Activated CD4-positive, alpha-beta T cell treated with anti-CD3 and anti-CD28 coated beads, Interleukin-2, amount 50 U/mL, for 4 hours (primary cell): ENCODE data around the gene ST6GALNAC3.

Source experiments
- DNase-seq, 2 experiments: peaks; one replicate each; pipeline ENCODE4 v3.0.0-alpha.2; 2020

Gene ST6GALNAC3

GRCh38 chr1:76256289-76257223 lies 182.0 kb downstream of the ST6GALNAC3 start:
- DNase-seq, result no peak

GRCh38 chr1:76257823-76258222 lies 183.3 kb downstream of the ST6GALNAC3 start:
- no peak for DNase-seq

- no peak for DNase-seq
Observed at GRCh38 chr1:76259270-76259669, 184.7 kb downstream of the ST6GALNAC3 start.

- DNase-seq, result no peak
Observed at GRCh38 chr1:76260279-76260678, 185.7 kb downstream of the ST6GALNAC3 start.

- no peak for DNase-seq
Observed at GRCh38 chr1:76262601-76263000, 188.1 kb downstream of the ST6GALNAC3 start.

- no peak for DNase-seq
Observed at GRCh38 chr1:76264642-76265041, 190.1 kb downstream of the ST6GALNAC3 start.

- no peak for DNase-seq
Observed at GRCh38 chr1:76266762-76267161, 192.2 kb downstream of the ST6GALNAC3 start.

- DNase-seq, result no peak
Observed at GRCh38 chr1:76267631-76268030, 193.1 kb downstream of the ST6GALNAC3 start.

GRCh38 chr1:76268341-76268740 lies 193.8 kb downstream of the ST6GALNAC3 start:
- no peak for DNase-seq

GRCh38 chr1:76269155-76269554 lies 194.6 kb downstream of the ST6GALNAC3 start:
- DNase-seq, result no peak

- no peak for DNase-seq
Observed at GRCh38 chr1:76274302-76274701, 199.8 kb downstream of the ST6GALNAC3 start.

- DNase-seq, result no peak
Observed at GRCh38 chr1:76274718-76275117, 200.2 kb downstream of the ST6GALNAC3 start.

- DNase-seq, result no peak
Observed at GRCh38 chr1:76278711-76279100, 204.2 kb downstream of the ST6GALNAC3 start.

- DNase-seq, result no peak
Observed at GRCh38 chr1:76279101-76279748, 204.7 kb downstream of the ST6GALNAC3 start.

GRCh38 chr1:76281306-76281705 lies 206.8 kb downstream of the ST6GALNAC3 start:
- DNase-seq, result no peak

GRCh38 chr1:76284842-76285241 lies 210.3 kb downstream of the ST6GALNAC3 start:
- DNase-seq, result no peak

GRCh38 chr1:76285578-76286135 lies 211.1 kb downstream of the ST6GALNAC3 start:
- DNase-seq, result peak; percentile 15 to 16

- no peak for DNase-seq
Observed at GRCh38 chr1:76287917-76288316, 213.4 kb downstream of the ST6GALNAC3 start.

- DNase-seq, result no peak
Observed at GRCh38 chr1:76288758-76289483, 214.4 kb downstream of the ST6GALNAC3 start.

GRCh38 chr1:76289692-76290091 lies 215.1 kb downstream of the ST6GALNAC3 start:
- no peak for DNase-seq

GRCh38 chr1:76290271-76290670 lies 215.7 kb downstream of the ST6GALNAC3 start:
- DNase-seq, result no peak

GRCh38 chr1:76291191-76291590 lies 216.6 kb downstream of the ST6GALNAC3 start:
- no peak for DNase-seq

GRCh38 chr1:76291737-76292136 lies 217.2 kb downstream of the ST6GALNAC3 start:
- no peak for DNase-seq
